Transverse colon (tissue), 4 donors: ENCODE measurements around the gene DGCR2.
"Not testable (repeated sequence)": the region's sequence is repeated elsewhere in the genome, so short reads cannot be mapped to it uniquely, and the experiment has no call there.

ENCODE experiments used
- CTCF ChIP-seq, 5 experiments: fragments of 200-600 bp in 3 of 5; fragments of 450-650 bp in 2 of 5; sonication (generic) in 3 of 5; IDR thresholded peaks; 1 replicate in 2 of 5; 2 replicates in 3 of 5; pipeline ENCODE4 v1.5.1; 2016 to 2017; ENCODE audit warnings: antibody characterized with exemption in 5 of 5, inconsistent platforms in 3 of 5, mild to moderate bottlenecking in 2 of 5, moderate library complexity in 1 of 5
- EP300 ChIP-seq: sonication (generic); formaldehyde crosslinking; IDR thresholded peaks from one replicate; pipeline ENCODE4 v1.6.1; 2017; ENCODE audit warnings: antibody characterized with exemption, low read depth
- POLR2A ChIP-seq: fragments of 450-650 bp; IDR thresholded peaks from one replicate; pipeline ENCODE4 v1.6.1; 2016; ENCODE audit warnings: antibody characterized with exemption, mild to moderate bottlenecking, moderate library complexity
- POLR2AphosphoS5 ChIP-seq, 3 donors: sonication (generic); formaldehyde crosslinking; IDR thresholded peaks; one replicate each; pipeline ENCODE4 v1.6.1; 2016; ENCODE audit warnings: antibody characterized with exemption in 3 of 3

GRCh38 chr22:19072853-19073252 lies 49.4 kb downstream of the DGCR2 start:
- not testable (repeated sequence) for TF ChIP-seq CTCF (IDR thresholded peaks at IDR 0.05); POLR2AphosphoS5 (IDR thresholded peaks at IDR 0.05); POLR2A; EP300
